Measurements from ENCODE around the gene WBP1.
A peak's percentile ranks its signal among the peaks of the same experiment; 100 is the strongest.
"Not testable (repeated sequence)": the region's sequence is repeated elsewhere in the genome, so short reads cannot be mapped to it uniquely, and the experiment has no call there.

WBP1 gene

GRCh38 chr2:74457549-74458131, 598 bp upstream of the WBP1 start:
- peak overlapping the region; percentile 91 for H3K4me3 ChIP-seq (ENCODE audit: low read depth, low read length)
- no peaks in the 10 kb centered on the region for H3K27me3 ChIP-seq (ENCODE audit: insufficient read depth, low read length)
- H3K36me3 ChIP-seq (ENCODE audit: insufficient read depth, low read length), result no peaks in the 10 kb centered on the region
- H3K79me2 ChIP-seq (ENCODE audit: control insufficient read depth, insufficient read depth, low read length, unreplicated experiment), result peaks cover 17% of the 10 kb centered on the region
- H3K4me1 ChIP-seq (ENCODE audit: control insufficient read depth, insufficient read depth, low read length, unreplicated experiment), result peaks cover 20% of the 10 kb centered on the region
- peak overlapping the region; percentile 84 for H2AFZ ChIP-seq (ENCODE audit: low read length, unreplicated experiment)
- H3K27ac ChIP-seq (ENCODE audit: low read depth, low read length), result peak overlapping the region; percentile 83

- Histone ChIP-seq H3K4me1 (ENCODE audit: control insufficient read depth, insufficient read depth, low read length, unreplicated experiment) (peaks cover 20% of the 10 kb centered on the region), H3K36me3 (ENCODE audit: insufficient read depth, low read length) (no peaks in the 10 kb centered on the region), H3K27ac (ENCODE audit: low read depth, low read length) (peak overlapping the region; percentile 17; the same call in 1 of the 2 replicates), H2AFZ (ENCODE audit: low read length, unreplicated experiment) (no peak overlapping the region), H3K79me2 (ENCODE audit: control insufficient read depth, insufficient read depth, low read length, unreplicated experiment) (peaks cover 17% of the 10 kb centered on the region), H3K4me3 (ENCODE audit: low read depth, low read length) (peak overlapping the region; percentile 91), H3K27me3 (ENCODE audit: insufficient read depth, low read length) (no peaks in the 10 kb centered on the region)
Observed at GRCh38 chr2:74458938-74459363, 713 bp downstream of the WBP1 start.

DNA sequence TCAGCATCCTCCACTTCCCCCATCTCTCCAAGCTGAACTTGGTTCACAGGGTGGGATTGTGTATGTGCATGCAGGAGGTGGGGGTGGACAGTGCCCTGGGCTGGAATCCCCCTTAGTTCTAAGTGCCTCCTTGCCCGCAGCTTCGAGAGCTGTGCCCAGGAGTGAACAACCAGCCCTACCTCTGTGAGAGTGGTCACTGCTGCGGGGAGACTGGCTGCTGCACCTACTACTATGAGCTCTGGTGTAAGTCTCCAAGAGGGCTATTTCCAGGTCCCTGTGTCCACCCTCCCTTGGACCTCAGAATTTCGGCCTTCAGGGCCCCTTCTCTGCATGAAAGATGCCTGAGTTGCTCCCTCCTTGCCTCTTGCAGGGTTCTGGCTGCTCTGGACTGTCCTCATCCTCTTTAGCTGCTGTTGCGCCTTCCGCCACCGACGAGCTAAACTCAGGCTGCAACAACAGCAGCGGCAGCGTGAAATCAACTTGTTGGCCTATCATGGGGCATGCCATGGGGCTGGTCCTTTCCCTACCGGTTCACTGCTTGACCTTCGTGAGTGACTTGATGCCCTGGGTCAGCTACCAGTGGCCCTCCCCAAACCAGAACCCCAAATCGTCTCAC, 1.4 kb downstream of the WBP1 start:
- H3K27ac ChIP-seq (ENCODE audit: low read depth, low read length), result not testable (repeated sequence)
- H3K79me2 ChIP-seq (ENCODE audit: control insufficient read depth, insufficient read depth, low read length, unreplicated experiment), result peaks cover 24% of the 10 kb centered on the region

DNA sequence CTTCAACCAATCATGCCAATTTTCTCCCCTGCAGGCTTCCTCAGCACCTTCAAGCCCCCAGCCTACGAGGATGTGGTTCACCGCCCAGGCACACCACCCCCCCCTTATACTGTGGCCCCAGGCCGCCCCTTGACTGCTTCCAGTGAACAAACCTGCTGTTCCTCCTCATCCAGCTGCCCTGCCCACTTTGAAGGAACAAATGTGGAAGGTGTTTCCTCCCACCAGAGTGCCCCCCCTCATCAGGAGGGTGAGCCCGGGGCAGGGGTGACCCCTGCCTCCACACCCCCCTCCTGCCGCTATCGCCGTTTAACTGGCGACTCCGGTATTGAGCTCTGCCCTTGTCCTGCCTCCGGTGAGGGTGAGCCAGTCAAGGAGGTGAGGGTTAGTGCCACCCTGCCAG, 1.9 kb downstream of the WBP1 start:
- not testable (repeated sequence) for H3K27me3 ChIP-seq (ENCODE audit: insufficient read depth, low read length); H3K27ac ChIP-seq (ENCODE audit: low read depth, low read length)
- peaks cover 29% of the 10 kb centered on the region for H3K79me2 ChIP-seq (ENCODE audit: control insufficient read depth, insufficient read depth, low read length, unreplicated experiment)

More for the DNA sequence above, 1.4 kb downstream of the WBP1 start:
- H3K27me3 ChIP-seq (ENCODE audit: insufficient read depth, low read length); H3K36me3 ChIP-seq (ENCODE audit: insufficient read depth, low read length); H2AFZ ChIP-seq (ENCODE audit: low read length, unreplicated experiment): not testable (repeated sequence)
- Histone ChIP-seq H3K4me1 (ENCODE audit: control insufficient read depth, insufficient read depth, low read length, unreplicated experiment) (peaks cover 17% of the 10 kb centered on the region), H3K4me3 (ENCODE audit: low read depth, low read length) (peak overlapping the region; percentile 91)

DNA sequence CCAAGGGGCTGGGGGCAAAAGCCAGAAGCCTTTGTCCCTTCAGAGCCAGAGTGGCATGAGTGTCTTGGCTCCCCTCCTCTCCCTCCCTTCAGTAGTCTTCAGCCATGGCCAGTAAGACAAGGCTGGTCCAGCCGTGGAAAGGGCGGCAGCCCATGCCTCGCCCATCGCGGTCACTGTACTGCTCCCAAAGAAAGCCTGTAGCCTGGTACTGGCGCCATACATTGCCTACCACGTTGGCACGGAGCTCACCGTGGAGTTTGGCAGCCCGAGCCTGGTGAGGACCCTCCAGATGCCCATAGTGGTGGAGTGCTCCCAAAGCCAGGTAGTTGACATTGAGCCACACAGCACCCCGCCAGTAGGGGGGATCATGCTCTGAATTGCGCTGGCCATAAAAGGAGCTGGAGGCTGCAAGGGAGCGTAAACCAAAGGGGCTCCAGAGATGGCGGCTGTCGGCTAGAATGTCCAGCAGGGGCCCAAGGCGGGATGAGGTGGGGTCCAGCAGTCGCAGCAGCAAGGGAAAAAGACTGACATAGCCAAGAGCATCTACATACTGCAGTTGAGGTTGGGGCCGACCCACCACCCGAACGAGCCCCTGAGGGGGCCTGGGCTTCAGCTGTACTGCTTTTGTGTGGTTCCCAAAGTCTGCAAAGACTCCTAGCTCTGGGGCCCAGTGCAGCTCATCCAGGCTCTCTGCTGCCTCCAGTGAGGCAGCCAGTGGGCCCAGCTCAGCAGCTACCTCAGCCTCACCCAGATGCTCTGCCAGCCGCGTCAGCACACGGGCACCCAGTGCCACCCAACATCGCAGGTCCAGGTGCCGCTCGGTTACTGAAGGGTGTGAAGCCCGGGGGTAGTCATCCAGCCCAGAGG, 3.2 kb downstream of the WBP1 start:
- H3K36me3 ChIP-seq (ENCODE audit: insufficient read depth, low read length), result no peaks in the 10 kb centered on the region
- no peak overlapping the region for H2AFZ ChIP-seq (ENCODE audit: low read length, unreplicated experiment)
- no peak overlapping the region for H3K27ac ChIP-seq (ENCODE audit: low read depth, low read length)
- no peak overlapping the region for H3K4me3 ChIP-seq (ENCODE audit: low read depth, low read length)
- H3K27me3 ChIP-seq (ENCODE audit: insufficient read depth, low read length), result no peaks in the 10 kb centered on the region
- peaks cover 26% of the 10 kb centered on the region for H3K79me2 ChIP-seq (ENCODE audit: control insufficient read depth, insufficient read depth, low read length, unreplicated experiment)
- peaks cover 5% of the 10 kb centered on the region for H3K4me1 ChIP-seq (ENCODE audit: control insufficient read depth, insufficient read depth, low read length, unreplicated experiment)

More for the DNA sequence above, 1.9 kb downstream of the WBP1 start:
- peaks cover 17% of the 10 kb centered on the region for H3K4me1 ChIP-seq (ENCODE audit: control insufficient read depth, insufficient read depth, low read length, unreplicated experiment)
- H3K36me3 ChIP-seq (ENCODE audit: insufficient read depth, low read length); H3K4me3 ChIP-seq (ENCODE audit: low read depth, low read length); H2AFZ ChIP-seq (ENCODE audit: low read length, unreplicated experiment): not testable (repeated sequence)

DNA sequence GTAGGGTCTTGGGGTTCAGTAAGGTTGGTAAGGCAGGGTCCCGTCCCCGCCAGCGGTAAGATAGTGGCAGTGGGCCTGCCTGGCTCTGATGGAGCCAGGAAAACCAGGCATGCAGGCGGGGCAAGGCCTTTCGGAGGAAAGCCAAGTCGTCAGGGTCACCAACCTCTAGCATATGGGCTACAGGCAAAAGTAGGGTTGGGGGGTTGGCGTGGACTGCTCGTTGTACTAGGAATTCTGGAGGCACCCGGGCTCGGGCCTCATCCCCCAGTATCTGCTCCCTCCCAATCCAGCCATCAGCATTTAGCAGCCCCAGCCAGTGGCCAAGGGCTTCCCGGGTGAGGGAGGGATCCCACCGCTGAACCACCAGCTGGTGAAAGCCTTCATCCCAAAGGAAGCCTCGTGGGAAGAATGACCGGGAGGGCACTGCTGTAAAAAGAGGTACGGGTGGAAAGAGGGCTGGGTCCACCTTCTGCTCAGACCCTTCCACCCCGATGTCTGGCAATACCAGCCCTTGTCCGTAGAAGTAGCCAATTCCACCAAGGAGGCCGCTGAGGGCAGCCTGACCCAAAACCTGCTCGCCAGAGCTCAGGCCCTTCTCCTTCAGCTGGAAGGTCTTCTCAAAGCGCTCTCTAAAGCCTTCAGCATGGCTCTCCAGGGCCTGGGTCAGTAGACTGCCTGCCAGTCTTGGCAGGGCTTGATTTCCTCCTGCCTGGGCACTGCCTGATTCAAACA, 4.0 kb downstream of the WBP1 start:
- H3K27me3 ChIP-seq (ENCODE audit: insufficient read depth, low read length), result no peaks in the 10 kb centered on the region
- no peak overlapping the region for H3K4me3 ChIP-seq (ENCODE audit: low read depth, low read length)
- peaks cover 26% of the 10 kb centered on the region for H3K79me2 ChIP-seq (ENCODE audit: control insufficient read depth, insufficient read depth, low read length, unreplicated experiment)
- H3K27ac ChIP-seq (ENCODE audit: low read depth, low read length), result no peak overlapping the region
- H3K4me1 ChIP-seq (ENCODE audit: control insufficient read depth, insufficient read depth, low read length, unreplicated experiment), result no peaks in the 10 kb centered on the region
- H3K36me3 ChIP-seq (ENCODE audit: insufficient read depth, low read length), result no peaks in the 10 kb centered on the region
- H2AFZ ChIP-seq (ENCODE audit: low read length, unreplicated experiment), result no peak overlapping the region

DNA sequence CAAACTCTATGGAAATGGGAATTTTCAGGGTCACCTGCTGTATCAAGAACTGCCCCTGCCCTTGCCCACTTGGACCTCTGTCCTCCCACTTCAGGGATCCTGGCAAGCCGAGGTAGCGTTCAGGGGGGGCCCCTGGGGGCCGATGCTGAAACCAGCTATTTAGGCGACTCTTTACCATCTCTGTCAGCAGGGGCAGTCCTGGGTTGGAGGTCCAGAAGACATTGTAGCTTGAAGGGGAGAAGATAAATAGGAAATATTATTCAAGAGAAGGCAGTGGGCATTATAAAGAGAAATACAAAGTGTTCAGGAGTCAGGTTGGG, 4.5 kb downstream of the WBP1 start:
- peaks cover 26% of the 10 kb centered on the region for H3K79me2 ChIP-seq (ENCODE audit: control insufficient read depth, insufficient read depth, low read length, unreplicated experiment)
- no peak overlapping the region for H2AFZ ChIP-seq (ENCODE audit: low read length, unreplicated experiment)
- no peaks in the 10 kb centered on the region for H3K4me1 ChIP-seq (ENCODE audit: control insufficient read depth, insufficient read depth, low read length, unreplicated experiment)
- H3K4me3 ChIP-seq (ENCODE audit: low read depth, low read length), result no peak overlapping the region
- no peaks in the 10 kb centered on the region for H3K36me3 ChIP-seq (ENCODE audit: insufficient read depth, low read length)
- H3K27ac ChIP-seq (ENCODE audit: low read depth, low read length), result no peak overlapping the region
- no peaks in the 10 kb centered on the region for H3K27me3 ChIP-seq (ENCODE audit: insufficient read depth, low read length)

DNA sequence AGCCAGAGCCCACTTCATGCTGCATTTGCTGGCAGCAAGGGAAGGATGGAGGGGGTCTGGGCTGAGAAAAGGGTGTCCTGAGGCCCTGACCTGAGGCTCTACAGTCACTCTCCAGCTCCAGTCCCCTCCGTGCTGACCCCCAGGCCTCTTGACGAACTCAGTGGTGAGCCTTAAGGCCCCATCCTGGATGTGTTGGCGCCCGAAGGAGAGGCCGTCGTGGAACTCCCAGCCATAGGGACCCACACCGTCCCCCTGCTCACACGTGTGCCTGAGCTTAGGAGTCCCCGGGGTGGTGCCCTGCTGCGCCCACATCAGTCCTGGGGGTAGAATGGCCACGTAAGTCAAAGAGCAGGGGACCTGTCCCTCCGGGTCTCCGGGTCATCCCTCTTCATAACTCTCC, 6.2 kb downstream of the WBP1 start:
- Histone ChIP-seq H3K36me3 (ENCODE audit: insufficient read depth, low read length) (no peaks in the 10 kb centered on the region), H3K27me3 (ENCODE audit: insufficient read depth, low read length) (no peaks in the 10 kb centered on the region), H3K4me1 (ENCODE audit: control insufficient read depth, insufficient read depth, low read length, unreplicated experiment) (no peaks in the 10 kb centered on the region), H2AFZ (ENCODE audit: low read length, unreplicated experiment) (peak overlapping the region; percentile 98), H3K79me2 (ENCODE audit: control insufficient read depth, insufficient read depth, low read length, unreplicated experiment) (peaks cover 21% of the 10 kb centered on the region), H3K4me3 (ENCODE audit: low read depth, low read length) (peak overlapping the region; percentile 95), H3K27ac (ENCODE audit: low read depth, low read length) (peak overlapping the region; percentile 70; the same call in 1 of the 2 replicates)

DNA sequence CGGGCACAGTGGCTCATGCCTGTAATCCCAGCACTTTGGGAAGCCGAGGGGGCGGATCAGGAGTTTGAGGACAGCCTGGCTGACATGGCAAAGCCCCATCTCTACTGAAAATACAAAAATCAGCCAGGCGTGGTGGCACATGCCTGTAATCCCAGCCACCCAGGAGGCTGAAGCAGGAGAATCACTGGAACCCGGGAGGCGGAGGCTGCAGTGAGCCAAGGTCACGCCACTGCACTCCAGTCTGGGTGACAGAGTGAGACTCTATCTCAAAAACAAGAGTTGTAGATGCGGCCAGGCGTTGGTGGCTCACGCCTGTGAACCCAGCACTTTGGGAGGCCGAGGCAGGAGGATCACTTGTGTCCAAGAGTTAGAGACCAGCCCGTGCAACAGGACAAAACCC, 12.5 kb downstream of the WBP1 start:
- H3K27me3 ChIP-seq (ENCODE audit: insufficient read depth, low read length); H3K36me3 ChIP-seq (ENCODE audit: insufficient read depth, low read length); H3K4me3 ChIP-seq (ENCODE audit: low read depth, low read length); H3K4me1 ChIP-seq (ENCODE audit: control insufficient read depth, insufficient read depth, low read length, unreplicated experiment); H3K27ac ChIP-seq (ENCODE audit: low read depth, low read length); H2AFZ ChIP-seq (ENCODE audit: low read length, unreplicated experiment): not testable (repeated sequence)
- H3K79me2 ChIP-seq (ENCODE audit: control insufficient read depth, insufficient read depth, low read length, unreplicated experiment), result peaks cover 11% of the 10 kb centered on the region

- Histone ChIP-seq H3K36me3 (ENCODE audit: insufficient read depth, low read length) (peaks cover 4% of the 10 kb centered on the region; the same call in 1 of the 2 replicates), H2AFZ (ENCODE audit: low read length, unreplicated experiment) (peak overlapping the region; percentile 58), H3K27ac (ENCODE audit: low read depth, low read length) (peak overlapping the region; percentile 67), H3K4me1 (ENCODE audit: control insufficient read depth, insufficient read depth, low read length, unreplicated experiment) (peaks cover 9% of the 10 kb centered on the region), H3K27me3 (ENCODE audit: insufficient read depth, low read length) (no peaks in the 10 kb centered on the region), H3K79me2 (ENCODE audit: control insufficient read depth, insufficient read depth, low read length, unreplicated experiment) (peaks cover 7% of the 10 kb centered on the region), H3K4me3 (ENCODE audit: low read depth, low read length) (peak overlapping the region; percentile 80)
Observed at GRCh38 chr2:74471332-74472065, 13.3 kb downstream of the WBP1 start.

Data from ACC112 (cell line).